Renal cortical epithelial cell (primary cell): ENCODE results near the gene NOXO1. TPM values are rescaled to one million over a fixed set of nuclear protein-coding genes. Genes with fewer than 3 reads are reported as not detected.
"Not testable (repeated sequence)": the region's sequence is repeated elsewhere in the genome, so short reads cannot be mapped to it uniquely, and the experiment has no call there.

Source experiments
- DNase-seq: peaks from one replicate; pipeline ENCODE4 v3.0.0-alpha.2; 2011; ENCODE audit warnings: low read depth
- total RNA-seq: library from RNA; depleted of rRNA; stranded (reverse); fragments of >200 nt; gene quantifications from 2 replicates; pipeline ENCODE4 v1.2.3, GENCODE V29; 2014

NOXO1 gene
- total RNA-seq: 0.87 TPM in 1 of 2 replicates, not detected in the other

GRCh38 chr16:1981398-1981836, at the start of gene NOXO1:
NOXO1 (minus strand) TSS chr16:1981469; CDS start chr16:1981179, 290 bp downstream.
- DNase-seq: no peak

GRCh38 chr16:2030036-2030435, 48.8 kb upstream of the NOXO1 start:
- DNase-seq: no peak

GRCh38 chr16:2029350-2029749, 48.1 kb upstream of the NOXO1 start:
- no peak for DNase-seq

GRCh38 chr16:2028620-2029220, 47.5 kb upstream of the NOXO1 start:
- no peak for DNase-seq

GRCh38 chr16:2028146-2028545, 46.9 kb upstream of the NOXO1 start:
- no peak for DNase-seq

- no peak for DNase-seq
Observed at GRCh38 chr16:2027024-2028010, 46.0 kb upstream of the NOXO1 start.

GRCh38 chr16:2026461-2027023, 45.3 kb upstream of the NOXO1 start, which contains the start of gene NHERF2:
NHERF2 (plus strand) TSS chr16:2026902; CDS start chr16:2027006, 104 bp downstream.
- no peak for DNase-seq

GRCh38 chr16:2025878-2026460, 44.7 kb upstream of the NOXO1 start:
- DNase-seq: no peak

GRCh38 chr16:2025251-2025650, 44.0 kb upstream of the NOXO1 start:
- DNase-seq: no peak

- no peak for DNase-seq
Observed at GRCh38 chr16:2024032-2024420, 42.8 kb upstream of the NOXO1 start.

- DNase-seq: peak; percentile 59
Observed at GRCh38 chr16:2023092-2024031, 42.1 kb upstream of the NOXO1 start.

- no peak for DNase-seq
Observed at GRCh38 chr16:2022723-2023091, 41.4 kb upstream of the NOXO1 start.

GRCh38 chr16:2019921-2020831, 38.9 kb upstream of the NOXO1 start:
- no peak for DNase-seq

GRCh38 chr16:2019518-2019920, 38.2 kb upstream of the NOXO1 start, which contains the start of gene NPW:
NPW (plus strand) TSS chr16:2019785.
- no peak for DNase-seq

- no peak for DNase-seq
Observed at GRCh38 chr16:2016407-2016922, 35.2 kb upstream of the NOXO1 start.

GRCh38 chr16:2015947-2016208, 34.6 kb upstream of the NOXO1 start:
- no peak for DNase-seq

- no peak for DNase-seq
Observed at GRCh38 chr16:2015117-2015946, 34.1 kb upstream of the NOXO1 start.

GRCh38 chr16:2013527-2013926, 32.3 kb upstream of the NOXO1 start:
- DNase-seq: no peak

- DNase-seq: not testable (repeated sequence)
Observed at GRCh38 chr16:2011726-2012125, 30.5 kb upstream of the NOXO1 start.
